Adipose tissue (tissue), 3 donors: ENCODE results near the gene PGBD5. TPM values are rescaled to one million over a fixed set of nuclear protein-coding genes. Genes with fewer than 3 reads are reported as not detected.

Experiments used
- H3K27ac ChIP-seq: one replicate; pipeline ENCODE4 v1.5.1; 2013; ENCODE audit warnings: low read depth, low read length
- WGBS, 3 donors: extraction: QIAGEN DNeasy Blood & Tissue Kit; methylation state at CpG; one replicate each; pipeline ENCODE4 v1.1.7; 2013; 5-methylcytosine and 5-hydroxymethylcytosine counted together
- polyA plus RNA-seq, 3 donors: library from polyadenylated mRNA; stranded (reverse); fragments of 200-250 nt; gene quantifications; one replicate each; pipeline ENCODE4 v1.2.3, GENCODE V29; 2013
- donor health status: healthy with polysubstance abuse.
- donor health status: Bipolar disorder and iron deficiency.
- donor health status: healthy.

PGBD5 gene
- polyA plus RNA-seq, 3 donors = 0.48 to 15.7 TPM; not detected in 1

- WGBS, 3 donors = 47 to 81% (median 80%) methylated on average over 23 of the region's 23 CpGs
- no peak overlapping the region for H3K27ac ChIP-seq
These were observed 145.2 kb downstream of the PGBD5 start for GRCh38 chr1:230280906-230281413.

- H3K27ac ChIP-seq = no peak overlapping the region
- 61 to 90% (median 89%) methylated on average over 24 of the region's 24 CpGs for WGBS, 3 donors
These were observed 145.9 kb downstream of the PGBD5 start for GRCh38 chr1:230280054-230280795.

GRCh38 chr1:230279583-230279945 is 146.6 kb downstream of the PGBD5 start:
- WGBS, 3 donors = 87 to 90% (median 89%) methylated on average over 23 to 24 of the region's 24 CpGs
- H3K27ac ChIP-seq = no peak overlapping the region

GRCh38 chr1:230278871-230279582 is 147.1 kb downstream of the PGBD5 start:
- H3K27ac ChIP-seq = no peak overlapping the region

GRCh38 chr1:230278376-230278775 is 147.8 kb downstream of the PGBD5 start:
- H3K27ac ChIP-seq = no peak overlapping the region
- WGBS, 3 donors = 94 to 98% (median 98%) methylated on average over 7 of the region's 7 CpGs

More at GRCh38 chr1:230278871-230279582, 147.1 kb downstream of the PGBD5 start:
- 78 to 82% (median 80%) methylated on average over 20 of the region's 20 CpGs for whole genome bisulfite sequencing, 3 donors

- H3K27ac ChIP-seq = no peak overlapping the region
- 42 to 57% (median 53%) methylated on average over 15 of the region's 15 CpGs for WGBS, 3 donors
These were observed 148.7 kb downstream of the PGBD5 start for GRCh38 chr1:230277201-230278025.

GRCh38 chr1:230276401-230276800 is 149.7 kb downstream of the PGBD5 start:
- 92 to 98% (median 96%) methylated on average over 5 of the region's 5 CpGs for WGBS, 3 donors
- no peak overlapping the region for H3K27ac ChIP-seq

- 53 to 71% (median 59%) methylated on average over 15 of the region's 15 CpGs for WGBS, 3 donors
- H3K27ac ChIP-seq = no peak overlapping the region
These were observed 151.9 kb downstream of the PGBD5 start for GRCh38 chr1:230274254-230274653.

GRCh38 chr1:230273141-230273710 is 152.9 kb downstream of the PGBD5 start:
- WGBS, 3 donors = 73 to 82% (median 79%) methylated on average over 7 of the region's 7 CpGs
- no peak overlapping the region for H3K27ac ChIP-seq

GRCh38 chr1:230272557-230272956 is 153.6 kb downstream of the PGBD5 start:
- 86 to 96% (median 94%) methylated on average over 9 of the region's 9 CpGs for WGBS, 3 donors
- no peak overlapping the region for H3K27ac ChIP-seq

- H3K27ac ChIP-seq = no peak overlapping the region
- WGBS, 3 donors = 82 to 90% (median 85%) methylated on average over 20 of the region's 20 CpGs
These were observed 154.7 kb downstream of the PGBD5 start for GRCh38 chr1:230271300-230272035.

GRCh38 chr1:230270559-230271281 is 155.4 kb downstream of the PGBD5 start:
- 27 to 44% (median 28%) methylated on average over 14 of the region's 14 CpGs for WGBS, 3 donors
- H3K27ac ChIP-seq = no peak overlapping the region

GRCh38 chr1:230270185-230270558 is 156.0 kb downstream of the PGBD5 start:
- 86 to 91% (median 89%) methylated on average over 1 of the region's 1 CpG for WGBS, 3 donors
- H3K27ac ChIP-seq = no peak overlapping the region

- 67 to 83% (median 83%) methylated on average over 19 of the region's 19 CpGs for WGBS, 3 donors
- H3K27ac ChIP-seq = no peak overlapping the region
These were observed 157.6 kb downstream of the PGBD5 start for GRCh38 chr1:230268371-230269170.

GRCh38 chr1:230267338-230268065 is 158.6 kb downstream of the PGBD5 start:
- 58 to 95% (median 92%) methylated on average over 17 of the region's 17 CpGs for WGBS, 3 donors
- no peak overlapping the region for H3K27ac ChIP-seq

GRCh38 chr1:230266456-230266855 is 159.7 kb downstream of the PGBD5 start:
- H3K27ac ChIP-seq = no peak overlapping the region
- 22 to 34% (median 30%) methylated on average over 2 of the region's 2 CpGs for WGBS, 3 donors
